Measurements from ENCODE around the gene TULP4.

TULP4 gene

DNA sequence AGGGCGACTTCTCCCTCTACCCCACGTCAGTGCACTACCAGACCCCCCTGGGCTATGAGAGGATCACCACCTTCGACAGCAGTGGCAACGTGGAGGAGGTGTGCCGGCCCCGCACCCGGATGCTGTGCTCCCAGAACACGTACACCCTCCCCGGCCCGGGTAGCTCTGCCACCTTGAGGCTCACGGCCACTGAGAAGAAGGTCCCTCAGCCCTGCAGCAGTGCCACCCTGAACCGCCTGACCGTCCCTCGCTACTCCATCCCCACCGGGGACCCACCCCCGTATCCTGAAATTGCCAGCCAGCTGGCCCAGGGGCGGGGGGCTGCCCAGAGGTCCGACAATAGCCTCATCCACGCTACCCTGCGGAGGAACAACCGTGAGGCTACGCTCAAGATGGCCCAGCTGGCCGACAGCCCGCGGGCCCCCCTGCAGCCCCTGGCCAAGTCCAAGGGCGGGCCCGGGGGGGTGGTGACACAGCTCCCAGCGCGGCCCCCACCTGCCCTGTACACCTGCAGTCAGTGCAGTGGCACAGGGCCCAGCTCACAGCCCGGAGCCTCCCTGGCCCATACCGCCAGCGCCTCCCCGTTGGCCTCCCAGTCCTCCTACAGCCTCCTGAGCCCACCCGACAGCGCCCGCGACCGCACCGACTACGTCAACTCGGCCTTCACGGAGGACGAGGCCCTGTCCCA lies 190.1 kb downstream of the TULP4 start:
- TF ChIP-seq ZFP30 (CRISPR knock-in tag; IDR thresholded peaks at IDR 0.05) (no peak), TCF4 (CRISPR knock-in tag; IDR thresholded peaks at IDR 0.05; ENCODE audit: borderline replicate concordance) (no peak), PPARA (CRISPR knock-in tag; IDR thresholded peaks at IDR 0.05; ENCODE audit: borderline replicate concordance) (no peak), ESRRG (CRISPR knock-in tag; IDR thresholded peaks at IDR 0.05) (no peak), SNAI2 (CRISPR knock-in tag; IDR thresholded peaks at IDR 0.05) (no peak)
- TF ChIP-seq, protein P1, sequence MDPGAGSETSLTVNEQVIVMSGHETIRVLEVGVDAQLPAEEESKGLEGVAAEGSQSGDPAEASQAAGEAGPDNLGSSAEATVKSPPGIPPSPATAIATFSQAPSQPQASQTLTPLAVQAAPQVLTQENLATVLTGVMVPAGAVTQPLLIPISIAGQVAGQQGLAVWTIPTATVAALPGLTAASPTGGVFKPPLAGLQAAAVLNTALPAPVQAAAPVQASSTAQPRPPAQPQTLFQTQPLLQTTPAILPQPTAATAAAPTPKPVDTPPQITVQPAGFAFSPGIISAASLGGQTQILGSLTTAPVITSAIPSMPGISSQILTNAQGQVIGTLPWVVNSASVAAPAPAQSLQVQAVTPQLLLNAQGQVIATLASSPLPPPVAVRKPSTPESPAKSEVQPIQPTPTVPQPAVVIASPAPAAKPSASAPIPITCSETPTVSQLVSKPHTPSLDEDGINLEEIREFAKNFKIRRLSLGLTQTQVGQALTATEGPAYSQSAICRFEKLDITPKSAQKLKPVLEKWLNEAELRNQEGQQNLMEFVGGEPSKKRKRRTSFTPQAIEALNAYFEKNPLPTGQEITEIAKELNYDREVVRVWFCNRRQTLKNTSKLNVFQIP (CRISPR knock-in tag; IDR thresholded peaks at IDR 0.05; ENCODE audit: borderline replicate concordance, low read depth): no peak
- TF ChIP-seq, protein P2, sequence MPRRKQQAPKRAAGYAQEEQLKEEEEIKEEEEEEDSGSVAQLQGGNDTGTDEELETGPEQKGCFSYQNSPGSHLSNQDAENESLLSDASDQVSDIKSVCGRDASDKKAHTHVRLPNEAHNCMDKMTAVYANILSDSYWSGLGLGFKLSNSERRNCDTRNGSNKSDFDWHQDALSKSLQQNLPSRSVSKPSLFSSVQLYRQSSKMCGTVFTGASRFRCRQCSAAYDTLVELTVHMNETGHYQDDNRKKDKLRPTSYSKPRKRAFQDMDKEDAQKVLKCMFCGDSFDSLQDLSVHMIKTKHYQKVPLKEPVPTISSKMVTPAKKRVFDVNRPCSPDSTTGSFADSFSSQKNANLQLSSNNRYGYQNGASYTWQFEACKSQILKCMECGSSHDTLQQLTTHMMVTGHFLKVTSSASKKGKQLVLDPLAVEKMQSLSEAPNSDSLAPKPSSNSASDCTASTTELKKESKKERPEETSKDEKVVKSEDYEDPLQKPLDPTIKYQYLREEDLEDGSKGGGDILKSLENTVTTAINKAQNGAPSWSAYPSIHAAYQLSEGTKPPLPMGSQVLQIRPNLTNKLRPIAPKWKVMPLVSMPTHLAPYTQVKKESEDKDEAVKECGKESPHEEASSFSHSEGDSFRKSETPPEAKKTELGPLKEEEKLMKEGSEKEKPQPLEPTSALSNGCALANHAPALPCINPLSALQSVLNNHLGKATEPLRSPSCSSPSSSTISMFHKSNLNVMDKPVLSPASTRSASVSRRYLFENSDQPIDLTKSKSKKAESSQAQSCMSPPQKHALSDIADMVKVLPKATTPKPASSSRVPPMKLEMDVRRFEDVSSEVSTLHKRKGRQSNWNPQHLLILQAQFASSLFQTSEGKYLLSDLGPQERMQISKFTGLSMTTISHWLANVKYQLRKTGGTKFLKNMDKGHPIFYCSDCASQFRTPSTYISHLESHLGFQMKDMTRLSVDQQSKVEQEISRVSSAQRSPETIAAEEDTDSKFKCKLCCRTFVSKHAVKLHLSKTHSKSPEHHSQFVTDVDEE (CRISPR knock-in tag; IDR thresholded peaks at IDR 0.05): no peak
- ATAC-seq: no peak

DNA sequence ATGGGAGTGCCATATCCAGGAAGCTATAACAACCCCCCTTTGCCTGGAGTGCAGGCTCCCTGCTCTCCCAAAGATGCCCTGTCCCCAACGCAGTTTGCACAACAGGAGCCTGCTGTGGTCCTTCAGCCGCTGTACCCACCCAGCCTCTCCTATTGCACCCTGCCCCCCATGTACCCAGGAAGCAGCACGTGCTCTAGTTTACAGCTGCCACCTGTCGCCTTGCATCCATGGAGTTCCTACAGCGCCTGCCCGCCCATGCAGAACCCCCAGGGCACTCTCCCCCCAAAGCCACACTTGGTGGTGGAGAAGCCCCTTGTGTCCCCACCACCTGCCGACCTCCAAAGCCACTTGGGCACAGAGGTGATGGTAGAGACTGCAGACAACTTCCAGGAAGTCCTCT lies 191.0 kb downstream of the TULP4 start:
- no peak for ATAC-seq
- TF ChIP-seq, protein P1 (CRISPR knock-in tag; IDR thresholded peaks at IDR 0.05; ENCODE audit: borderline replicate concordance, low read depth): no peak
- TF ChIP-seq GLIS3 (CRISPR knock-in tag; IDR thresholded peaks at IDR 0.05): no peak
- TF ChIP-seq ZFP30 (CRISPR knock-in tag; IDR thresholded peaks at IDR 0.05): no peak
- TF ChIP-seq ISL1 (CRISPR knock-in tag; IDR thresholded peaks at IDR 0.05): no peak
- TF ChIP-seq, protein P3, sequence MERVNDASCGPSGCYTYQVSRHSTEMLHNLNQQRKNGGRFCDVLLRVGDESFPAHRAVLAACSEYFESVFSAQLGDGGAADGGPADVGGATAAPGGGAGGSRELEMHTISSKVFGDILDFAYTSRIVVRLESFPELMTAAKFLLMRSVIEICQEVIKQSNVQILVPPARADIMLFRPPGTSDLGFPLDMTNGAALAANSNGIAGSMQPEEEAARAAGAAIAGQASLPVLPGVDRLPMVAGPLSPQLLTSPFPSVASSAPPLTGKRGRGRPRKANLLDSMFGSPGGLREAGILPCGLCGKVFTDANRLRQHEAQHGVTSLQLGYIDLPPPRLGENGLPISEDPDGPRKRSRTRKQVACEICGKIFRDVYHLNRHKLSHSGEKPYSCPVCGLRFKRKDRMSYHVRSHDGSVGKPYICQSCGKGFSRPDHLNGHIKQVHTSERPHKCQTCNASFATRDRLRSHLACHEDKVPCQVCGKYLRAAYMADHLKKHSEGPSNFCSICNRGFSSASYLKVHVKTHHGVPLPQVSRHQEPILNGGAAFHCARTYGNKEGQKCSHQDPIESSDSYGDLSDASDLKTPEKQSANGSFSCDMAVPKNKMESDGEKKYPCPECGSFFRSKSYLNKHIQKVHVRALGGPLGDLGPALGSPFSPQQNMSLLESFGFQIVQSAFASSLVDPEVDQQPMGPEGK (CRISPR knock-in tag; IDR thresholded peaks at IDR 0.05; ENCODE audit: borderline replicate concordance): no peak
- TF ChIP-seq ESRRG (CRISPR knock-in tag; IDR thresholded peaks at IDR 0.05): no peak
- TF ChIP-seq, protein P4, sequence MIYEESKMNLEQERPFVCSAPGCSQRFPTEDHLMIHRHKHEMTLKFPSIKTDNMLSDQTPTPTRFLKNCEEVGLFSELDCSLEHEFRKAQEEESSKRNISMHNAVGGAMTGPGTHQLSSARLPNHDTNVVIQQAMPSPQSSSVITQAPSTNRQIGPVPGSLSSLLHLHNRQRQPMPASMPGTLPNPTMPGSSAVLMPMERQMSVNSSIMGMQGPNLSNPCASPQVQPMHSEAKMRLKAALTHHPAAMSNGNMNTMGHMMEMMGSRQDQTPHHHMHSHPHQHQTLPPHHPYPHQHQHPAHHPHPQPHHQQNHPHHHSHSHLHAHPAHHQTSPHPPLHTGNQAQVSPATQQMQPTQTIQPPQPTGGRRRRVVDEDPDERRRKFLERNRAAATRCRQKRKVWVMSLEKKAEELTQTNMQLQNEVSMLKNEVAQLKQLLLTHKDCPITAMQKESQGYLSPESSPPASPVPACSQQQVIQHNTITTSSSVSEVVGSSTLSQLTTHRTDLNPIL (CRISPR knock-in tag; IDR thresholded peaks at IDR 0.05; ENCODE audit: low read depth): no peak
- TF ChIP-seq, protein P2 (CRISPR knock-in tag; IDR thresholded peaks at IDR 0.05): no peak
- no peak for TF ChIP-seq SNAI2 (CRISPR knock-in tag; IDR thresholded peaks at IDR 0.05)
- TF ChIP-seq ZNF565 (CRISPR knock-in tag; conservative IDR thresholded peaks at IDR 0.05; ENCODE audit: low read depth): no peak
- no peak for TF ChIP-seq ZNF8 (CRISPR knock-in tag; IDR thresholded peaks at IDR 0.05)
- no peak for TF ChIP-seq TCF4 (CRISPR knock-in tag; IDR thresholded peaks at IDR 0.05; ENCODE audit: borderline replicate concordance)
- TF ChIP-seq ZFP3 (CRISPR knock-in tag; IDR thresholded peaks at IDR 0.05): no peak
- TF ChIP-seq ZNF70 (CRISPR knock-in tag; IDR thresholded peaks at IDR 0.05): no peak

DNA sequence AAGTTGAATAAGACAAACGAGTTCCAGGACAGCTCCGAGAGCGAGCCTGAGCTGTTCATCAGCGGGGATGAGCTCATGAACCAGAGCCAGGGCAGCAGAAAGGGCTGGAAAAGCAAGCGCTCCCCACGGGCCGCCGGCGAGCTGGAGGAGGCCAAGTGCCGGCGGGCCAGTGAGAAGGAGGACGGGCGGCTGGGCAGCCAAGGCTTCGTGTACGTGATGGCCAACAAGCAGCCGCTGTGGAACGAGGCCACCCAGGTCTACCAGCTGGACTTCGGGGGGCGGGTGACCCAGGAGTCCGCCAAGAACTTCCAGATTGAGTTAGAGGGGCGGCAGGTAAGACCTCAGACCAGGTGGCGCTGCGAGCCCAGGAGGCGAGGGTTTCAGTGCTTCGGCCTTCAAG lies 191.6 kb downstream of the TULP4 start:
- TF ChIP-seq ESRRG (CRISPR knock-in tag; IDR thresholded peaks at IDR 0.05): no peak
- no peak for TF ChIP-seq ZNF565 (CRISPR knock-in tag; conservative IDR thresholded peaks at IDR 0.05; ENCODE audit: low read depth)
- TF ChIP-seq ISL1 (CRISPR knock-in tag; IDR thresholded peaks at IDR 0.05): no peak
- no peak for TF ChIP-seq OSR1 (CRISPR knock-in tag; IDR thresholded peaks at IDR 0.05)
- TF ChIP-seq ZC3H10 (CRISPR knock-in tag; IDR thresholded peaks at IDR 0.05): no peak
- no peak for TF ChIP-seq TOX (CRISPR knock-in tag; IDR thresholded peaks at IDR 0.05; ENCODE audit: borderline replicate concordance)
- TF ChIP-seq CSDC2 (CRISPR knock-in tag; IDR thresholded peaks at IDR 0.05): no peak
- no peak for TF ChIP-seq ARNTL (CRISPR knock-in tag; IDR thresholded peaks at IDR 0.05; ENCODE audit: borderline replicate concordance, low read depth)
- no peak for TF ChIP-seq SNAI2 (CRISPR knock-in tag; IDR thresholded peaks at IDR 0.05)
- ATAC-seq: no peak

All from SK-N-SH treated with all-trans-retinoic acid at 6 μM for 48 hours (cell line).